B cell (primary cell): ENCODE data around the gene LDLRAD1. TPM values are rescaled to one million over a fixed set of nuclear protein-coding genes. Genes with fewer than 3 reads are reported as not detected.

Experiments
- ATAC-seq: fragments of 200-7000 bp; cut with Tn5 transposase; one replicate; pipeline ENCODE4 v1.10.0; 2021; ENCODE audit warnings: low read depth, mild to moderate bottlenecking, moderate number of reproducible peaks, moderate library complexity
- CTCF ChIA-PET: fragments of 350-600 bp; sonication (Branson Sonifier 250); formaldehyde crosslinking; loops from one replicate; lab custom pipeline; 2021; ENCODE audit warnings: antibody characterized with exemption, inconsistent platforms; lab: Charles Lee
- POLR2A ChIA-PET: fragments of 350-600 bp; sonication (Branson Sonifier 250); formaldehyde crosslinking; loops from one replicate; lab custom pipeline; 2021; ENCODE audit warnings: antibody characterized with exemption; lab: Charles Lee
- DNase-seq: peaks from one replicate; pipeline ENCODE4 v3.0.0; 2013
- H2AFZ ChIP-seq: 2 replicates; pipeline ENCODE4 v1.6.1; 2012; ENCODE audit warnings: mild to moderate bottlenecking, low read depth, low read length; ENCODE audit not compliant: insufficient read depth, poor library complexity, severe bottlenecking
- H3K27ac ChIP-seq, 2 donors: 1 replicate in 1 of 2; 2 replicates in 1 of 2; pipeline ENCODE4 v1.5.1; 2012 to 2013; ENCODE audit warnings: low read length in 2 of 2, mild to moderate bottlenecking in 2 of 2, moderate library complexity in 1 of 2
- H3K27me3 ChIP-seq, 4 experiments: fragments of 200-600 bp in 1 of 4; sonication (generic) in 1 of 4; replicated peaks in 1 of 4; 1 replicate in 2 of 4; 2 replicates in 2 of 4; pipeline versions ENCODE4 v1.6.1 to v1.7.0; 2013 to 2016; ENCODE audit warnings: low read length in 3 of 4, mild to moderate bottlenecking in 2 of 4, mixed read lengths in 1 of 4, moderate library complexity in 1 of 4; ENCODE audit not compliant: insufficient read depth in 4 of 4, control insufficient read depth in 3 of 4; ENCODE audit errors: control extremely low read depth in 1 of 4
- H3K36me3 ChIP-seq, 2 experiments: replicated peaks in 1 of 2; 1 replicate in 1 of 2; 2 replicates in 1 of 2; pipeline versions ENCODE4 v1.6.1 to v1.7.1; 2013; ENCODE audit warnings: low read length in 1 of 2; ENCODE audit not compliant: insufficient read depth in 2 of 2, control insufficient read depth in 1 of 2; ENCODE audit errors: control extremely low read depth in 1 of 2, extremely low read depth in 1 of 2
- H3K4me1 ChIP-seq, 2 donors: fragments of 200-600 bp in 1 of 2; sonication (generic) in 1 of 2; 1 replicate in 1 of 2; 2 replicates in 1 of 2; pipeline versions ENCODE4 v1.5.1 to v1.6.1; 2013 to 2017; ENCODE audit warnings: low read length in 2 of 2; ENCODE audit not compliant: control insufficient read depth in 2 of 2, insufficient read depth in 2 of 2
- H3K4me2 ChIP-seq: replicated peaks from 2 replicates; pipeline ENCODE3; 2012; ENCODE audit warnings: mild to moderate bottlenecking, low read depth, low read length; ENCODE audit not compliant: poor library complexity, severe bottlenecking
- H3K4me3 ChIP-seq, 5 experiments: fragments of 200-600 bp in 1 of 5; sonication (generic) in 1 of 5; 1 replicate in 3 of 5; 2 replicates in 2 of 5; pipeline versions ENCODE4 v1.5.1 to v1.7.0; 2011 to 2016; ENCODE audit warnings: low read length in 4 of 5, mild to moderate bottlenecking in 4 of 5, low read depth in 2 of 5, control low read depth in 1 of 5, moderate library complexity in 1 of 5; ENCODE audit not compliant: insufficient read depth in 1 of 5; ENCODE audit errors: control extremely low read depth in 1 of 5, extremely low read depth in 1 of 5
- H3K79me2 ChIP-seq: fragments of 200-600 bp; sonication (generic); one replicate; pipeline ENCODE4 v1.6.0; 2016; ENCODE audit warnings: low read length; ENCODE audit not compliant: control insufficient read depth, insufficient read depth
- H3K9ac ChIP-seq: fragments of 200-600 bp; sonication (generic); 2 replicates; pipeline ENCODE4 v1.6.1; 2017; ENCODE audit warnings: mild to moderate bottlenecking, low read length, moderate library complexity
- H3K9me3 ChIP-seq, 3 donors: one replicate each; pipeline versions ENCODE4 v1.6.1 to v1.7.1; 2013; ENCODE audit warnings: low read length in 2 of 3; ENCODE audit not compliant: control insufficient read depth in 2 of 3, insufficient read depth in 1 of 3; ENCODE audit errors: control extremely low read depth in 1 of 3
- H4K20me1 ChIP-seq: 2 replicates; pipeline ENCODE4 v1.6.0; 2012; ENCODE audit warnings: mild to moderate bottlenecking, low read length; ENCODE audit not compliant: insufficient read depth, control insufficient read depth, poor library complexity, severe bottlenecking
- H3K27ac Mint-ChIP-seq: one replicate; pipeline ENCODE4 v1.8.0; 2021; ENCODE audit warnings: mixed read lengths
- H3K27me3 Mint-ChIP-seq: one replicate; pipeline ENCODE4 v1.8.0; 2021; ENCODE audit warnings: mixed read lengths
- H3K4me1 Mint-ChIP-seq: one replicate; pipeline ENCODE4 v1.8.0; 2021; ENCODE audit warnings: mixed read lengths
- H3K4me3 Mint-ChIP-seq: one replicate; pipeline ENCODE4 v1.8.0; 2021; ENCODE audit warnings: mixed read lengths
- H3K9me3 Mint-ChIP-seq: one replicate; pipeline ENCODE4 v1.8.0; 2022; ENCODE audit warnings: mixed read lengths; ENCODE audit not compliant: insufficient read depth
- CTCF ChIP-seq: fragments of 200-600 bp; IDR thresholded peaks from one replicate; pipeline ENCODE4 v1.8.0; 2022; ENCODE audit warnings: antibody characterized with exemption, mild to moderate bottlenecking
- EZH2 ChIP-seq: IDR thresholded peaks from 2 replicates; pipeline ENCODE4 v1.6.1; 2012; ENCODE audit warnings: borderline replicate concordance, low read depth, mild to moderate bottlenecking, moderate library complexity, low read length; ENCODE audit not compliant: insufficient read depth, poor library complexity, severe bottlenecking
- WGBS: methylation state at CpG from one replicate; pipeline ENCODE4 v1.1.5; 2013; ENCODE audit warnings: missing lambda C conversion rate; ENCODE audit not compliant: insufficient coverage; 5-methylcytosine and 5-hydroxymethylcytosine counted together
- intact Hi-C: fragments of 100-400 bp; cut with micrococcal nuclease; formaldehyde crosslinking; loops from one replicate; pipeline ENCODE4 v1.10.0; 2022
- polyA plus RNA-seq: library from polyadenylated mRNA; depleted of rRNA; stranded (reverse); fragments of >200 nt; gene quantifications from 2 replicates; pipeline ENCODE4 v1.2.3, GENCODE V29; 2012
- total RNA-seq, 2 donors: library from RNA; stranded (reverse); fragments of 120-200 nt in 1 of 2; gene quantifications; 1 replicate in 1 of 2; 2 replicates in 1 of 2; pipeline versions ENCODE4 v1.2.3 to v1.2.4, GENCODE V29; 2013 to 2022

The LDLRAD1 gene
- total and polyA plus RNA-seq, 2 donors (not counting 1 experiment from before 2014, with no cell fraction given) = not detected

GRCh38 chr1:53963460-53963859, 54.5 kb downstream of the LDLRAD1 start:
- no peak for DNase-seq
- H2AFZ ChIP-seq = no peak overlapping the region
- H3K9me3 ChIP-seq = no peaks in the 10 kb centered on the region
- 73% methylated on average over 2 of the region's 4 CpGs for WGBS
- H3K4me1 ChIP-seq = peaks cover 0 to 6% of the 10 kb centered on the region in 2 donors
- Mint-ChIP-seq H3K27me3 (no peaks in the 10 kb centered on the region), H3K4me3 (no peak overlapping the region), H3K4me1 (no peaks in the 10 kb centered on the region), H3K9me3 (no peaks in the 10 kb centered on the region), H3K27ac (no peak overlapping the region)
- ChIA-PET CTCF (interaction anchor here (1.2 to 3.5 kb wide), 2 partner anchors 17 to 103 kb away, joined by 3 to 28 read pairs; partner anchors contain the start of genes IFT25 and LRRC42), POLR2A (no interaction called here)
- no peak overlapping the region for H3K4me2 ChIP-seq
- intact Hi-C loops = no loop called here
- H3K4me3 ChIP-seq = no peak overlapping the region
- no peak overlapping the region for H3K9ac ChIP-seq
- no peak overlapping the region for H3K27ac ChIP-seq
- peaks cover 16 to 35% of the 10 kb centered on the region in 2 experiments for H3K36me3 ChIP-seq
- ATAC-seq = no peak
- no peaks in the 10 kb centered on the region for H3K27me3 ChIP-seq
- H4K20me1 ChIP-seq = no peaks in the 10 kb centered on the region
- TF ChIP-seq CTCF (no peak), EZH2 (no peak)
- H3K79me2 ChIP-seq = no peaks in the 10 kb centered on the region

GRCh38 chr1:53962395-53962794, 55.6 kb downstream of the LDLRAD1 start:
- WGBS = 100% methylated on average over 2 of the region's 4 CpGs
- no peaks in the 10 kb centered on the region for H3K4me1 Mint-ChIP-seq
- H4K20me1 ChIP-seq = no peaks in the 10 kb centered on the region
- TF ChIP-seq CTCF (no peak), EZH2 (no peak)
- no peak overlapping the region for H3K4me2 ChIP-seq
- H3K4me1 ChIP-seq = peaks cover 0 to 6% of the 10 kb centered on the region in 2 donors
- ATAC-seq (no peak), DNase-seq (no peak)
- ChIA-PET POLR2A (no interaction called here), CTCF (interaction anchor here (1.1 to 3.5 kb wide), 4 partner anchors 10 to 102 kb away, joined by 3 to 28 read pairs (median 4); partner anchors contain the start of genes IFT25 and LRRC42)
- H3K36me3 ChIP-seq = peaks cover 15 to 27% of the 10 kb centered on the region in 2 experiments
- H2AFZ ChIP-seq = no peak overlapping the region
- no peaks in the 10 kb centered on the region for H3K27me3 Mint-ChIP-seq
- H3K27ac Mint-ChIP-seq = no peak overlapping the region
- no peaks in the 10 kb centered on the region for H3K79me2 ChIP-seq
- no peaks in the 10 kb centered on the region for H3K9me3 ChIP-seq
- no peaks in the 10 kb centered on the region for H3K9me3 Mint-ChIP-seq
- H3K4me3 Mint-ChIP-seq = no peak overlapping the region
- H3K27me3 ChIP-seq = no peaks in the 10 kb centered on the region
- no peak overlapping the region for H3K4me3 ChIP-seq
- intact Hi-C loops = no loop called here
- H3K9ac ChIP-seq = no peak overlapping the region
- H3K27ac ChIP-seq = no peak overlapping the region
